Brain microvascular endothelial cell (primary cell): ENCODE results near the gene LGALS3.

Experiments used
- DNase-seq: peaks from one replicate; pipeline ENCODE4 v3.0.0-alpha.2; 2020
- H3K27ac ChIP-seq: fragments of 250-450 bp; sonication (Bioruptor Pico); 2 replicates; pipeline ENCODE4 v1.5.1; 2020; ENCODE audit warnings: mild to moderate bottlenecking, moderate library complexity
- H3K27me3 ChIP-seq: fragments of 250-450 bp; sonication (Bioruptor Pico); replicated peaks from 2 replicates; pipeline ENCODE4 v1.5.1; 2020; ENCODE audit warnings: mild to moderate bottlenecking
- H3K36me3 ChIP-seq: fragments of 250-450 bp; sonication (Bioruptor Pico); replicated peaks from 2 replicates; pipeline ENCODE4 v1.5.1; 2020; ENCODE audit warnings: mild to moderate bottlenecking
- H3K4me3 ChIP-seq: 2 replicates; pipeline ENCODE4 v1.5.1; 2011; ENCODE audit warnings: low read depth, mild to moderate bottlenecking, control low read depth, low read length, moderate library complexity
- in situ Hi-C: cut with HindIII; loops from 2 replicates; pipeline ENCODE4 v1.10.0; 2017; ENCODE audit warnings: low sequenced_read_pairs, low pct_ligation_motif_present
- TF ChIP-seq, protein P1 (sequence below): IDR thresholded peaks from 2 replicates; pipeline ENCODE4 v1.5.1; 2011; ENCODE audit warnings: low read depth, mild to moderate bottlenecking, moderate library complexity, low read length, control low read depth, inconsistent platforms; ENCODE audit errors: missing control alignments

LGALS3 gene

DNA sequence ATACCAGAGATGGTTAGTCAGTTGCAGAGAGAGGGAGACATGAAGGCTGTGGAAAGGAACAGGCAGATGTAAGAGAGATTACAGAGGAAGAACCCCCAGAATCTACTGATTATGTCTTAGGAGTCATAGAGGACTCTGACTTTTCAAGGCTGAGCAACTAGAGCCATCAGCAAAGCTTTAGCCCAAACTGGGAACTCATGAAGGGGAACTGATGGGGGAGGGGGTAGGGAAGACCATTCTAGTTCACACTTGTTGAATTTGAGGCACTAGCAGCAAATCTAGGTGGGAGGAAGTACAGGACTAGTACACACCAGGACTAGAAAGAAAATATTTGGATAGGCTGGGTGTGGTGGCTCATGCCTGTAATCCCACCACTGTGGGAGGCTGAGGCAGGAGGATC is 10.1 kb downstream of the LGALS3 start:
- no peaks in the 10 kb centered on the region for H3K27me3 ChIP-seq
- peaks cover 23% of the 10 kb centered on the region for H3K36me3 ChIP-seq
- H3K4me3 ChIP-seq, result no peak overlapping the region
- no peak for DNase-seq
- in situ Hi-C loops, result no loop called here
- TF ChIP-seq, protein P1, sequence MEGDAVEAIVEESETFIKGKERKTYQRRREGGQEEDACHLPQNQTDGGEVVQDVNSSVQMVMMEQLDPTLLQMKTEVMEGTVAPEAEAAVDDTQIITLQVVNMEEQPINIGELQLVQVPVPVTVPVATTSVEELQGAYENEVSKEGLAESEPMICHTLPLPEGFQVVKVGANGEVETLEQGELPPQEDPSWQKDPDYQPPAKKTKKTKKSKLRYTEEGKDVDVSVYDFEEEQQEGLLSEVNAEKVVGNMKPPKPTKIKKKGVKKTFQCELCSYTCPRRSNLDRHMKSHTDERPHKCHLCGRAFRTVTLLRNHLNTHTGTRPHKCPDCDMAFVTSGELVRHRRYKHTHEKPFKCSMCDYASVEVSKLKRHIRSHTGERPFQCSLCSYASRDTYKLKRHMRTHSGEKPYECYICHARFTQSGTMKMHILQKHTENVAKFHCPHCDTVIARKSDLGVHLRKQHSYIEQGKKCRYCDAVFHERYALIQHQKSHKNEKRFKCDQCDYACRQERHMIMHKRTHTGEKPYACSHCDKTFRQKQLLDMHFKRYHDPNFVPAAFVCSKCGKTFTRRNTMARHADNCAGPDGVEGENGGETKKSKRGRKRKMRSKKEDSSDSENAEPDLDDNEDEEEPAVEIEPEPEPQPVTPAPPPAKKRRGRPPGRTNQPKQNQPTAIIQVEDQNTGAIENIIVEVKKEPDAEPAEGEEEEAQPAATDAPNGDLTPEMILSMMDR, result no peak
- no peak overlapping the region for H3K27ac ChIP-seq

DNA sequence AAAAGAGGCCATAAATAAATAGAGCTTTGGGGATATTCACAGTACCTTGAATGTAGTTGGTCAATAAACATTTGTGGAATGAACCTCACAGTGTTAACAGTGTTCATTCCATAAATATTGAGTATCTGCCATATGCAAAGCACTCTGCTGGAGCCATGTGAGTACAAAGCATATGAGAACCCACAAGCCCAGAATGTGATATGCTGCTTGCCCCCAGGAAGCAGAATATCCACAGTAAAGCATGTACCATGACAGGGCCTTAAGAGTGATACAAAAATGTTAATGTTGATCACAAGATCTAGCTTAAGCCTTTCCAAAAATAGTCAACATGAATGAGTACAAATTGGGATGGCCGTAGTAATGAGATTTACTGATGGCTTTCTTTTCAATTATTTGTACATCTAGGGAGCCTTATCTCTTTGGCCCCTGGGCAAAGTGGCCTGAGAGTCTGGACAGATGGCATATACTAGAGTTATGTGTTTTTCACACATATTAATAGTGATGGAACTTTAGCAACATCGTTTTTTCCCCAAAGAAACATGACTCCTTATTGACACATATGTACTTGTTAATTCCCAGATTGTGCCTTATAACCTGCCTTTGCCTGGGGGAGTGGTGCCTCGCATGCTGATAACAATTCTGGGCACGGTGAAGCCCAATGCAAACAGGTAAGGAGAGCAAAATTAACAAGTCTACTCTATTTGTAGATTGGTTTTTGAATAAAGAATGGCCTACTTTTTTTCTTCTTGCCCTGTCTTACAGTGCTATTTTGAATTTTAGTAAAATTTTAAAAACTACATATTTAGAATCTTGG is 10.9 kb downstream of the LGALS3 start:
- DNase-seq, result no peak
- in situ Hi-C loops, result no loop called here
- H3K36me3 ChIP-seq, result peaks cover 23% of the 10 kb centered on the region
- H3K4me3 ChIP-seq, result no peak overlapping the region
- no peaks in the 10 kb centered on the region for H3K27me3 ChIP-seq
- H3K27ac ChIP-seq, result no peak overlapping the region
- TF ChIP-seq, protein P1, result no peak

DNA sequence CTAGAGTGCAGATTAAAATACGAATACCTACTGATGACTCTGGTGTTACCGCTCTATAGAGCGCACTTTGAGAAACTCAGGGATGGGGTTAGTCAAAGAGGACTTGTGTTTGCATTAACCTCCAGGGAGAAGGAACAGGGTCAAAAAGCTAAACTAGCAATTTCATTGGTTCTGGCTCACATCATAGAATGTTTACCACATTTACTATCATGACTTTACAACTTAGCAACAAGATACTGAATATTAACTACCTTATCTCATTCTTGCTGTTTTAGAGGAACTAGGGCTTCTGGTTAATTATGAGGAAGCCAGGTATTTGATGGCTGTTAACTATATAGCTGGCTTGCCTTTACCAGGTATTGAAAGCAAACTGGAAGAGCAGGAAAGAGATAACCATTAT is 12.8 kb downstream of the LGALS3 start:
- no peak for DNase-seq
- Histone ChIP-seq H3K36me3 (peaks cover 23% of the 10 kb centered on the region), H3K4me3 (no peak overlapping the region), H3K27me3 (no peaks in the 10 kb centered on the region), H3K27ac (no peak overlapping the region)
- TF ChIP-seq, protein P1, result no peak
- in situ Hi-C loops, result no loop called here

GRCh38 chr14:55142466-55142865 is 13.4 kb downstream of the LGALS3 start:
- in situ Hi-C loops, result no loop called here
- Histone ChIP-seq H3K4me3 (no peak overlapping the region), H3K27me3 (no peaks in the 10 kb centered on the region), H3K27ac (no peak overlapping the region), H3K36me3 (peaks cover 23% of the 10 kb centered on the region)
- no peak for DNase-seq
- TF ChIP-seq, protein P1, result no peak

GRCh38 chr14:55146425-55146824 is 17.4 kb downstream of the LGALS3 start:
- peaks cover 3% of the 10 kb centered on the region for H3K36me3 ChIP-seq
- in situ Hi-C loops, result no loop called here

More at GRCh38 chr14:55146425-55146824, 17.4 kb downstream of the LGALS3 start:
- Histone ChIP-seq H3K27me3 (no peaks in the 10 kb centered on the region), H3K4me3 (no peak overlapping the region), H3K27ac (no peak overlapping the region)
- TF ChIP-seq, protein P1, result no peak
- no peak for DNase-seq
